Measurements from ENCODE around the gene GNA14. TPM values are rescaled to one million over a fixed set of nuclear protein-coding genes. Genes with fewer than 3 reads are reported as not detected.
A peak's percentile ranks its signal among the peaks of the same experiment; 100 is the strongest.

GNA14 gene
- total RNA-seq, 2 donors from 2014 or later, result 1.6 to 5.3 TPM

GRCh38 chr9:77592476-77592875, 55.6 kb downstream of the GNA14 start:
- intact Hi-C loops (cut with DNase I), result no loop called here
- no peak for TF ChIP-seq CTCF (IDR thresholded peaks at IDR 0.05)
- no peak for TF ChIP-seq POLR2A (IDR thresholded peaks at IDR 0.05)
- H3K9me3 ChIP-seq, result no peaks in the 10 kb centered on the region
- H3K36me3 ChIP-seq (replicated peaks in 1 of 2; ENCODE audit: insufficient read depth in 1 of 2, low read depth in 2 of 2), result no peaks in the 10 kb centered on the region
- H3K4me3 ChIP-seq, result no peak overlapping the region
- no peaks in the 10 kb centered on the region for H3K27me3 ChIP-seq
- H3K27ac ChIP-seq, result no peak overlapping the region
- H3K4me1 ChIP-seq, result no peaks in the 10 kb centered on the region
- 65 to 68% methylated on average over 2 of the region's 2 CpGs for WGBS, 2 donors
- DNase-seq (no peak), ATAC-seq (no peak)

- Histone ChIP-seq H3K9me3 (no peaks in the 10 kb centered on the region), H3K36me3 (replicated peaks in 1 of 2; ENCODE audit: insufficient read depth in 1 of 2, low read depth in 2 of 2) (no peaks in the 10 kb centered on the region), H3K27ac (no peak overlapping the region), H3K27me3 (no peaks in the 10 kb centered on the region), H3K4me3 (no peak overlapping the region), H3K4me1 (no peaks in the 10 kb centered on the region)
- intact Hi-C loops (cut with DNase I), result no loop called here
- no peak for TF ChIP-seq CTCF (IDR thresholded peaks at IDR 0.05)
- TF ChIP-seq POLR2A (IDR thresholded peaks at IDR 0.05), result no peak
- 63 to 70% methylated on average over 6 of the region's 6 CpGs for WGBS, 2 donors
- no peak for ATAC-seq
- no peak for DNase-seq
These were observed 58.9 kb downstream of the GNA14 start for GRCh38 chr9:77589046-77589795.

- no peaks in the 10 kb centered on the region for H3K4me1 ChIP-seq
These were observed 59.7 kb downstream of the GNA14 start for GRCh38 chr9:77588271-77588937.

GRCh38 chr9:77587851-77588250, 60.3 kb downstream of the GNA14 start:
- Histone ChIP-seq H3K27me3 (no peaks in the 10 kb centered on the region), H3K27ac (no peak overlapping the region), H3K4me1 (no peaks in the 10 kb centered on the region), H3K9me3 (no peaks in the 10 kb centered on the region), H3K36me3 (replicated peaks in 1 of 2; ENCODE audit: insufficient read depth in 1 of 2, low read depth in 2 of 2) (no peaks in the 10 kb centered on the region), H3K4me3 (no peak overlapping the region)
- intact Hi-C loops (cut with DNase I), result no loop called here
- no peak for ATAC-seq
- TF ChIP-seq POLR2A (IDR thresholded peaks at IDR 0.05) (no peak), CTCF (IDR thresholded peaks at IDR 0.05) (no peak)
- no peak for DNase-seq
- WGBS, 2 donors, result 57 to 64% methylated on average over 2 of the region's 2 CpGs

More at GRCh38 chr9:77588271-77588937, 59.7 kb downstream of the GNA14 start:
- 45 to 65% methylated on average over 2 of the region's 2 CpGs for WGBS, 2 donors
- ATAC-seq (no peak), DNase-seq (peak in 1 of 4 donors; percentile 5)
- Histone ChIP-seq H3K27me3 (no peaks in the 10 kb centered on the region), H3K4me3 (no peak overlapping the region), H3K9me3 (no peaks in the 10 kb centered on the region), H3K27ac (no peak overlapping the region), H3K36me3 (replicated peaks in 1 of 2; ENCODE audit: insufficient read depth in 1 of 2, low read depth in 2 of 2) (no peaks in the 10 kb centered on the region)
- TF ChIP-seq POLR2A (IDR thresholded peaks at IDR 0.05) (no peak), CTCF (IDR thresholded peaks at IDR 0.05) (no peak)
- intact Hi-C loops (cut with DNase I), result no loop called here
